Endothelial cell of umbilical vein (primary cell): ENCODE results near the gene KCTD1.

ENCODE experiments used
- CTCF ChIP-seq, 2 donors: IDR thresholded peaks; 1 replicate in 1 of 2; 2 replicates in 1 of 2; pipeline ENCODE4 v1.5.1; 2011; ENCODE audit warnings: low read length in 2 of 2, mild to moderate bottlenecking in 2 of 2, moderate library complexity in 2 of 2, control low read depth in 1 of 2, inconsistent platforms in 1 of 2, low read depth in 1 of 2; ENCODE audit not compliant: insufficient read depth in 1 of 2; ENCODE audit errors: extremely low read depth in 1 of 2
- EZH2 ChIP-seq: IDR thresholded peaks from 2 replicates; pipeline ENCODE4 v1.6.1; 2012; ENCODE audit warnings: borderline replicate concordance, low read depth, mild to moderate bottlenecking, moderate library complexity, low read length, inconsistent platforms; ENCODE audit not compliant: severe bottlenecking
- FOS ChIP-seq: IDR thresholded peaks from 2 replicates; pipeline ENCODE4 v1.6.1; 2011; ENCODE audit warnings: mild to moderate bottlenecking, low read length, moderate library complexity, borderline replicate concordance; ENCODE audit not compliant: insufficient read depth
- GATA2 ChIP-seq: IDR thresholded peaks from 2 replicates; pipeline ENCODE4 v1.7.0; 2011; ENCODE audit warnings: low read depth, mild to moderate bottlenecking, moderate library complexity, mixed read lengths, low read length; ENCODE audit not compliant: insufficient read length, insufficient read depth
- JUN ChIP-seq: IDR thresholded peaks from 2 replicates; pipeline ENCODE4 v1.6.1; 2011; ENCODE audit warnings: borderline replicate concordance, low read depth; ENCODE audit not compliant: insufficient read length, insufficient read depth
- POLR2A ChIP-seq: IDR thresholded peaks from 2 replicates; pipeline ENCODE4 v1.6.1; 2012; ENCODE audit warnings: low read depth, mild to moderate bottlenecking, control low read depth, low read length

- TF ChIP-seq POLR2A (no peak), CTCF (IDR thresholded peaks at IDR 0.05; ENCODE audit: extremely low read depth in 1 of 2, insufficient read depth in 1 of 2, low read depth in 1 of 2, low read length in 2 of 2) (no peak), EZH2 (no peak), FOS (no peak), JUN (no peak), GATA2 (no peak)
These were observed 36.4 kb upstream of the KCTD1 start for GRCh38 chr18:26584745-26585144.
